Peyer's patch (tissue), 4 donors: Measurements from ENCODE around the gene CHST11.

Experiments
- POLR2A ChIP-seq, 2 donors: fragments of 450-650 bp; IDR thresholded peaks; one replicate each; pipeline ENCODE4 v1.5.1; 2017; ENCODE audit warnings: antibody characterized with exemption in 2 of 2, mild to moderate bottlenecking in 2 of 2, moderate library complexity in 2 of 2
- TF ChIP-seq, protein P1 (sequence below), 6 experiments: fragments of 450-650 bp in 4 of 6; fragments of 200-600 bp in 2 of 6; sonication (generic) in 1 of 6; IDR thresholded peaks; one replicate each; pipeline ENCODE4 v1.5.1; 2017 to 2019; ENCODE audit warnings: antibody characterized with exemption in 6 of 6, mild to moderate bottlenecking in 3 of 6, moderate library complexity in 1 of 6

DNA sequence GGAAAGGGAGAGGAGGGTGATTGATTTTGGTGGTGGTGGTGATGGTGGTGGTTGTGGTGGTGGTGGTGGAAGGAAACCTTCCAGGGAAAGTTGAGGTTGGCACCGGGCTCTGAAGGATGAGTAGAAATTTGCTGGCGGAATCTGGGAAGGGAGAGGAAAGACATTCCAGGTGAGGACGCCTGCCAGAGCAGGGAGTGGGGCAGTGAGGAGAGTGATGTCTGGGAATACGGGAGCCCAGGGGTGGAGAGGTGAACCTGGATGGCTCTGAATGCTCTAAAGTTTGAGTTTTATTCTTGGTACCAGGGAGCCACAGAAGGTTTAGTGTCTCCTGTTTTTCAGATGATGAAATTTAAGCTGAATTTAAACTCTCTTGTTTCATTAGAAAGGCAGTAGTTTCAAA lies 16.0 kb downstream of the CHST11 start:
- TF ChIP-seq, protein P1, sequence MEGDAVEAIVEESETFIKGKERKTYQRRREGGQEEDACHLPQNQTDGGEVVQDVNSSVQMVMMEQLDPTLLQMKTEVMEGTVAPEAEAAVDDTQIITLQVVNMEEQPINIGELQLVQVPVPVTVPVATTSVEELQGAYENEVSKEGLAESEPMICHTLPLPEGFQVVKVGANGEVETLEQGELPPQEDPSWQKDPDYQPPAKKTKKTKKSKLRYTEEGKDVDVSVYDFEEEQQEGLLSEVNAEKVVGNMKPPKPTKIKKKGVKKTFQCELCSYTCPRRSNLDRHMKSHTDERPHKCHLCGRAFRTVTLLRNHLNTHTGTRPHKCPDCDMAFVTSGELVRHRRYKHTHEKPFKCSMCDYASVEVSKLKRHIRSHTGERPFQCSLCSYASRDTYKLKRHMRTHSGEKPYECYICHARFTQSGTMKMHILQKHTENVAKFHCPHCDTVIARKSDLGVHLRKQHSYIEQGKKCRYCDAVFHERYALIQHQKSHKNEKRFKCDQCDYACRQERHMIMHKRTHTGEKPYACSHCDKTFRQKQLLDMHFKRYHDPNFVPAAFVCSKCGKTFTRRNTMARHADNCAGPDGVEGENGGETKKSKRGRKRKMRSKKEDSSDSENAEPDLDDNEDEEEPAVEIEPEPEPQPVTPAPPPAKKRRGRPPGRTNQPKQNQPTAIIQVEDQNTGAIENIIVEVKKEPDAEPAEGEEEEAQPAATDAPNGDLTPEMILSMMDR (IDR thresholded peaks at IDR 0.05): no peak
- no peak for TF ChIP-seq POLR2A (IDR thresholded peaks at IDR 0.05)
